NCI-H345 treated with DMSO at 0.1 percent for 48 hours (cell line): ENCODE data around the gene OR8D2.

ENCODE experiments used
- DNase-seq: peaks from one replicate; lab custom pipeline; 2025; ENCODE audit not compliant: unreplicated experiment; lab: John Stamatoyannopoulos, UW

The OR8D2 gene, protein sequence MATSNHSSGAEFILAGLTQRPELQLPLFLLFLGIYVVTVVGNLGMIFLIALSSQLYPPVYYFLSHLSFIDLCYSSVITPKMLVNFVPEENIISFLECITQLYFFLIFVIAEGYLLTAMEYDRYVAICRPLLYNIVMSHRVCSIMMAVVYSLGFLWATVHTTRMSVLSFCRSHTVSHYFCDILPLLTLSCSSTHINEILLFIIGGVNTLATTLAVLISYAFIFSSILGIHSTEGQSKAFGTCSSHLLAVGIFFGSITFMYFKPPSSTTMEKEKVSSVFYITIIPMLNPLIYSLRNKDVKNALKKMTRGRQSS

DNA sequence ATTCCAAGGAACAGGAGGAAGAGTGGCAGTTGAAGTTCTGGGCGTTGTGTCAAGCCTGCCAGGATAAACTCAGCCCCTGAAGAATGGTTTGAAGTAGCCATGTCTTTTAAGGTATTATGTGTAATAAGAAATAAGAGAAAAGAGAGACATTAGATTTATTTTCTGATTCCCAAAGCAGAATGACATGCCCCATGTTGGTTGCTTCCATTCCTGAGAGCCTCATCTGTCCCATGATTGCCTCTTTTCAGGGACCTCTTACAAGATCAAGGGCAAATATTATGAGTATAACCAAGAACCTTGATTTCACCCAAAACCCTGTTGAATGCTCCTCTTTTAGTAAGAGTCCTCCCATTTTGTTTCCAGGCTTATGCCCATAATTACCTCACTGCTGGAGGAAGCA is at the start of gene OR8D2:
Gene OR8D2 (minus strand): TSS at position 101 of the 400 bp plus-strand sequence. CDS start 0 bp downstream, at position 101.
- DNase-seq, result no peak

DNA sequence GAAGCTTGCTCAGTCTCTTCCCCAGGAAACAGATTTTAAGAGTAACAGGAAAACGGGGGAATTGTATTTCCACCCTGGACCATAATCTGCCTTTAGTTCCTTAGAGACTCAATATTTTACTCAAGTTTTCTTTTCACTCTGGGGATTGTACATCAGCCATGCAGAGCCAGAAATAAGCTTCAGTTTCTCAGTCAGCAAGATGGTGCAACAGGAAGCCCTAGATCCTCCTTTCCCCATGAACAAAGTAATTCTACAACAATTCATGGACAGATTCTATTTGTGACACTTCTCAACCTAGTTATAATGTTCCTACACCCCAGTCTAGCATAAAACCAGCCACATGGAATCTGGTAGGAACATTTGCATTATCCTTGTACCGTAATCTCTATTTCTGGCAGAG is 39.6 kb upstream of the OR8D2 start:
- DNase-seq, result no peak

DNA sequence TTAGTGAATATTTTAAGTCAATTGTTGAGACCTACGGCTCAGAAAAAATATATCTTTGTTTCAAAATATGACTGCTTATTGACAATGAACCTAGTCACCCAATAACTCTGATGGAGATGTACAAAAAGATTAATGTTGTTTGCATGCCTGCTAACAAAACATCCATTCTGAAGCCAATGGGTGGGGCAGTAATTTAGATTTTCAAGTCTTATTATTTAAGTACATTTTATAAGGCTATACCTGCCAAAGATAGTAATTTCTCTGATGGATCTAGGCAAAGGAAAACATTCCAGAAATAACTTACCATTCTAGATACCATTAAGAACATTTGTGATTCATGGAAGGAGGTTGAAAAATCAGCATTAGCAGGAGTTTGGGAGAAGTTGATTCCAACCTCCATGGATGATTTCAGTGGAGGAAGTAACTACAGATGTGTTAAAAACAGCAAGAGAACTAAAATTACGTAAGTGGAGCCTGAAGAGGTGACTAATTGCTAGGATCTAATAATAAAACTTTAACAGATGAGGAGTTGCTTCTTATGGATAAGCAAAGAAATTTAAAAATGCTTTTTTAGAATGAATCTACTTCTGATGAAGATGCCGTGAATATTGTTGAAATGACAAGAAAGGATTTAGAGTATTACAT is 26.4 kb upstream of the OR8D2 start:
- DNase-seq, result no peak

DNA sequence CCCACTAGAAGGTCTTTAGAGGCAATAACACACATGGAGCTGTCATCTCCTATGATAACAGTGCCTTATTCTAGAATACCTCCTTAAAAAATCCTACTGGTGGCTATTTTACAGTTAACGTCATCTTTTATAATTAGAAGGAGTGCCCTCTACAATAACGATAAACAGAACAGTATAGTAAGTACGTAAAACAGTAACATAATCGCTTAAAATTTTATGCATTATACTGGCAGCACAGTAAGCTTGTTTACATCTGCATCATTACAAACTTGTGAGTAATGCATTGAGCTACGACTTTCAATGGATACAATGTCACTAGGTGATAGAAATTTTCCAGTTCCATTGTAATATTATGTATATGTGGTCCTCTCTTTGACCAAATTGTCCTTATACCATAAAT is 24.3 kb upstream of the OR8D2 start:
- DNase-seq, result no peak

DNA sequence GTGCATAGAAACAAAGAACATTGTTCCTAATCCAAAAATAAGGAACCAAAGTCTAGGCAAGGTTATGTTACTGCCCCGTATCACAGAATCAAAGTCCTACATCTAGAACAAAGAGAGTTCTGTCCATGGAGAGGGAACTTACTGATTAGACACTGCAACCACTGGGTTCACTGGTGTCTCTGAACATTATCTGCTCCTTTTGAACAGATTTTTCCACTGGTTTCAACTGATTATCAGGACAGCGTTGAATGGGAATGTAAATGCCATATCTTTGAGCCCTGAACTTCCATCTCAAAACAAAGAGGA is 20.1 kb upstream of the OR8D2 start:
- no peak for DNase-seq

DNA sequence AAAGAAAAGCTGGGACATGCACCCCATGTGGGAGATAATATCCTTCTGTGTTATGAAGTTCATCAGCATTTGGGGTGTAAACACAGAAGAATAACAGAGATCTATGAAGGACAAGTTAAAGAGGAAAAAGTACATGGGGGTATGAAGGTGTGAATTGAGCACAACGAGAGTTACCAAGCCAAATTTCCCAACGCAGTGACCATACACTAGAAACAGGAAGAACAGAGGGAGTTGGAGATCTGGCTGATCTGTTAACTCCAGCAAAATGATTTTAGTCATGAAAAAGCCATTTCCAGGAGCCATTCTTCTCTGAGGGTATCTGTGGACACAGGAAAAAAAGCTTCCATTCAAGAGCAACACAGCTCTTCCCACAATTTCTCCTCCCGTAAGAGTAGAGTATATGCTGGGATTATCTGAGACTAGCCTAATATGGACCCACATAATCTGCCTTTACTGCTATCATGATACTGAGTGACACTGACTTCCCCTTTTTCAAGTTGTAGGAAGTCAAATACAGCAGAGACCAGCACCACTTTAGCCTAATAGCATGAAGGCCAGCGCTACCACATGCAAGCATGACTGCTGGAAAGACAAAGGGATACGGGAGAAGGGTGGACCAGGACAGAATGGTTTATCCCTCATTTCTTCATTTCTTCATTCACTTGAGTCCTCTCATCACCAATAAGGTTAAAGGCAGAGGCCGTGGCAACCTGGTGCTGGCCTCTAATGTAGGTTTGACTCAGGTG is 19.6 kb upstream of the OR8D2 start:
- DNase-seq, result no peak

DNA sequence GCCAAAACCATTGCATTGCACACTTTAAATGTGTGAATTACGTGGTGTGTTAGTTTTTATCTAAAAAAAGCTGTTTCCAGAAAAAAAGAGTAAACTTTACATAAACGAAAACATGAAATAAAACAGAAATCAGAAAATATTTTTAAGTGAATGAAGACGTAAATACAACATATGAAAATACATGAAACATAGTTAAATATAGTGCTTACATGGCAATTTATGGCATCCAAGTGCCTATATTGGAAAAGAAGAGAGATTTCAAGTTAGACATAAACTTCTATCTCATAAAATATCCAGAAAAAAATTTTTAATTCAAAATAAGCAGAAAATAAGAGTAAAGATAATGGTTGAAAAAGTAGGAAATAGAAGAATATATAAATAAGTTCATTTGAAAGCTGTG is 11.9 kb upstream of the OR8D2 start:
- no peak for DNase-seq

DNA sequence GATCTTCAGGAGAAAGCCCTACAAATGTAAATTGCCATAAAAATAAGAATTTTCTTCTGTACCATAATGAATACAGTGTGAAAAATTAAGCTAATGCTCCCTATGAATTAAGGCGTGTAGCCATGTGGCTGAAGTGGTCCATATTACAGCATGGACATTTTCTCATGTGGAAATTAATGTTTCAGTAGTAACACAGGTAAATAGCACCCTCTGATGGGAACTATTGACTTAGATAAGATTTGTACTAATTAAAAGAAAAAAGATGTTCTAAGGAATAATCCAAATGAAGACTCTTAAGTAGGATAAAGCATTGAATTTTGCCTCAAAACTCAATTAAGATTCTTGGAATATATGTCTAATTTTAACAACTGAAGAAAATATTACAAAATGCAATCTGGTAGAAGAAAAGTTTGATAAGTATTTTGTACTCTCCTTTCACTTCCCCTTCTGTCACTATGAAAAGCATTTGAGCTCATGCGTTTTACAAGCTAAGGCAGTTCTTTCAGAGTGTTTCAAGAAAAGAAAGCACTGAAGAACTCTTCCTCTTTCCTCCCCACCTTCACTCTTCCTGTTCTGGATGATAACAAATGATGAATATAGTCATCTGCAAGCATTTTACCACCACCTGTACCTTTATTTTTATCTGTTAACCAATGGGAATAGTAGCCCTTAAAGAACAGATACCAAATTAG is 9.9 kb upstream of the OR8D2 start:
- DNase-seq, result no peak

DNA sequence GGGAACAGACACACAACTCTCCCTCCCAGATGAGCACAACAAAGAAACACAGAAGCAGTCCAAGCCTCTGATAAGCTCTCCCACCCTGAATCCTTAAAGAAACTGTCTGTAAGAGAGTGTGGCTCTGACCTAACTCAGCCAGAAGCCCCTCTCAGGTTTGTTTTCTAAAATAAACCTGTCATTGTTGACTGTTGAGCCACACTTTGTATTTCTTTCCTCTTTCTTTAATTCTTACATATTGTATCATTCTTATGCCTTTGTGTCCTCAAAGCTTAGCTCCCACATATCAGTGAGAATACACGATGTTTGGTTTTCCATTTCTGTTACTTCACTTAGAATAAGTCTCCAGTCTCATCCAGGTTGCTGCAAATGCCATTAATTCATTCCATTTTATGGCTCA is 7.8 kb upstream of the OR8D2 start:
- no peak for DNase-seq

DNA sequence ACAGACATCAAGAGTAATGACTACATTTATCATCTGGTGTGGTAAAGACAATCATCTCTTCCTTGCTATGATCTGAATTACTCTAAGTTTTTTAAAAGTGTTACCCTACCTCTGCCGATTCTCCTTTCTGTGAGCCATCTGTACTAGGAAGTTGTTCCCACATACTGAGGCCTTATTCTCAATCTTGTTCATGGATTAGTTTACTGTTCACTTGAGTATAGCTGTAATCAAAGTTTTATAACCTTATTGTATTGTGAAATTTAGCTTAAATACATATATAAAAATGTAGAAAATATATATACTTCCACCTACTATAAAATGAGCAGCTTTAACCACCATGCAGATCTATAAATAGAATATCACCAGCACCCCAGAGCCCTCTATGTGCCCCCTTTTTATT is 2.4 kb upstream of the OR8D2 start:
- DNase-seq, result no peak

DNA sequence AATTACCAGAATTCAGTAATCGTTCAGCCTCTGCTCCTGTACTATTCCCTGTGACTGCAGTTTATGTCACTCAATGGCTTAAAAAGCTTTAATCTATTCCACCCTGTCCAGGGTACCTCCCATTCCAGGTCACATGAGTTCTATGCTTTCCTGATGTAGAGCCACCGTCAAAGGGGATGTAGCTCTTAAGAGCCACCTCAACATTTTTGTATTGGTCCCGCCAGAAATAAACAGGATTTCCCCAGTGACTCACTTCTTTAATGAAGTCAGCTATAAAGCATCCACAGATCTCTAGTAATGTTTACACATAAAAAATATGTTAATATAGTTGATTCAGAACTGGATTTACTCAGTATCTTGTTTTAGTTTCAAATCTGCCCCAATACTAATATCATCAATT is 4.9 kb downstream of the OR8D2 start:
- DNase-seq, result no peak

DNA sequence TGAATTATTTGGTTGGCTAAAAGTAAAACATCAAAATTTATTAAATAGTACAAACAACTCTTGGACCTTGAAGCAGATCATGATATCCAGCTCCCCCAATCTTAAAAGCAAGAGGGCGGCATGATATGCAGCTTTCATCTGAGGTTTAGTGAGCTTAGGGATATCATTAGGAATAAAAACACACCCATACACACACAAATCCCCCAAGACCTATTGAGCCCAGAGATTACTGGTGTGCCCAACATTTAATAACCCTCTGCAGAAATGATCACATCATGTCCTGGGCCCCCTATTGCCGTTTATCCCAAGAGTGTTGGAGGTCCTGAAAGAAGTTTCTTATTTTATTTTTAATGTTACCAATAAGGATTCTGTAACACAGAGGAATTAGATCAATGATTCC is 6.1 kb downstream of the OR8D2 start, which contains the start of gene OR8D1:
Gene OR8D1 (minus strand): TSS at position 101 of the 400 bp plus-strand sequence. CDS start 3,183 bp downstream, outside the sequence.
- no peak for DNase-seq

DNA sequence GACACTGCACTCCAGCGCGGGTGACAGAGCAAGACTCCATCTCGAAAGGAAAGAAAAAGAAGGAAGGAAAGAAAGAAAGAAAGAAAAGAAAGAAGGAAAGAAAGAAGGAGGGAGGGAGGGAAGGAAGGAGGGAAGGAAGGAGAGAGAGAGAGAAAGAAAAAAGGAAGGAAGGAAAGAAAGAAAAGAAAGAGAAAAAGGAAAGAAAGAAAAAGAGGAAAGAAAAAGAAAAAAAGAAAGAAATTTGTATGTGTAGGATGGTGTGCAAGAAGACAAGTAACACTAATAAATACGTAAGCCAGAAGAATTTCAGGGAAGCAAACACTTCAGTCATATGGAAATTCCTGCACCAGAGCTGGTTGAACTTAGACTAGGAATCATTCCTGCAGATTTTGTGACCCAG is 6.9 kb downstream of the OR8D2 start:
- DNase-seq, result no peak

DNA sequence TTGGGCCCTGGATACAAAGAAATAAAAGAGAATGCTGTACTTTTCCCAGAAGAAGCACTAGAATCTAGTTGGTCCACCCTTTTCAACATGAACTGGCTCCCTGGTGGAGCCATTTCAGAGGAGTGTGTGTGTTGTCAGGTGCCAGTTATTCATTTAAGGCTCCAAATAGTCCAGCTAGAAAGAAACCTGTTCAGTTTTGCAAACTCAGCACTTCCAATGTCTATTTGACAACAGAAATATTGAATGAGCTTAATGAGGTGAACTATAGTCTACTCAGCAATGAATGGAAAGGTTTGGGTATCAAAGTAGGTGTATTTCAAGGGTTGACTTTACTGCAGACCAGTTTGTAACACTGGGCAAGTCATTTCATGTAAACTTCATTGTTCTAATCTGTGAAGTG is 8.3 kb downstream of the OR8D2 start:
- DNase-seq, result no peak

DNA sequence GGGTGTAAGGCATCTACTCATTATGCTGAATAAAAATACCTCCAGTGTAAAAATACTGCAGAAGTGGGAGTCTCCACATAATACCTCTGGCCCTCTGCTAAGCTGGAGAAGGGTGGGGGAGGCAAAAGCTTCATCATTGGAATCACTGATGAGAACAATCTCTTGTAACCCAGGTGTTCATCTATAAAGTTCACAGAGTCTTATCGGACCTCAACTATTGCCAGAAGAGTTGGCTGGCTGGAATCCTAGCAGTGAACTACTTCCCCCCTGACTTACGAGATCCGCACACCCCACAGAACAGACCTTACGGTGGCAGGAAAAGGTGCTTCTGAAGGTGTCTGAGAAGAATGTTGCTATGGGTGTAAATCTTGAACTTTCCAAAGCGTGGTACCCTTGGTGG is 8.7 kb downstream of the OR8D2 start:
- no peak for DNase-seq

DNA sequence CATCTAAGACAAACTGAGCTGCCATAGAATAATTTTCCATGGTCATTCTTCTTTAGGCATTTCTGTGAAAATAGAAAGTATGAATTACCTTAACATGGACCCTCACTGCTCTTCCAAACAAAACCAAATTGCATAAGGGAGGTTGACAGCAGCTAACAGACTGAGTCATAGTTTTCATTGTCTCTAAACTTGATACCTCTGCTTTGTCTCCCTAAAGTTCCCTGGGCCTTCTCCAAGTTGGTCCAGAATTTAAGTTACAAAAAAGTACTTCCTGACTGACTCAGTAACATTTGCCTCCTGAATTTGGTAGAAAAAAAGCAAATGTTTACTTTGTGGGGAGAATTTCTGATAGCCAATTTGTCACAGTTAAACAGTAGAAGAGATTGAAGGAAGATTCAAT is 9.3 kb downstream of the OR8D2 start:
- no peak for DNase-seq

DNA sequence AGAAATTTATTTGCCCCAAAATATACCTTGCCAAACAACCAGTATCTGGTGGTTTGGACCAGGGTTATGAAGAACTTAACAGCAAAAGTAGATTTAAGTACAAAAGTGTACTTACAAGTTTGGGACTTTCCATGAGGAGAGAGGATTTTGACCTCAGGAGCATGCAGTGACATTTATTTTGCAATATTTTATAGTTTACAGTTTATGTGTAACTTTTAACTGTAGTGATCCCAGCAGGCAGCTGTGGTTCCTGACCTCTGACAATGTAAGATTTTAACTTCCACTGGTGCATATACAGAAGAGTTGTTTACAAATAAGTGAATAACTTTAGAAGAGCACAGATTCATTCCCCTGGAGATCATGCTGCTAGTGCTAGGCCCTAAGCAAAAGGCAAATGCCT is 12.9 kb downstream of the OR8D2 start:
- no peak for DNase-seq

DNA sequence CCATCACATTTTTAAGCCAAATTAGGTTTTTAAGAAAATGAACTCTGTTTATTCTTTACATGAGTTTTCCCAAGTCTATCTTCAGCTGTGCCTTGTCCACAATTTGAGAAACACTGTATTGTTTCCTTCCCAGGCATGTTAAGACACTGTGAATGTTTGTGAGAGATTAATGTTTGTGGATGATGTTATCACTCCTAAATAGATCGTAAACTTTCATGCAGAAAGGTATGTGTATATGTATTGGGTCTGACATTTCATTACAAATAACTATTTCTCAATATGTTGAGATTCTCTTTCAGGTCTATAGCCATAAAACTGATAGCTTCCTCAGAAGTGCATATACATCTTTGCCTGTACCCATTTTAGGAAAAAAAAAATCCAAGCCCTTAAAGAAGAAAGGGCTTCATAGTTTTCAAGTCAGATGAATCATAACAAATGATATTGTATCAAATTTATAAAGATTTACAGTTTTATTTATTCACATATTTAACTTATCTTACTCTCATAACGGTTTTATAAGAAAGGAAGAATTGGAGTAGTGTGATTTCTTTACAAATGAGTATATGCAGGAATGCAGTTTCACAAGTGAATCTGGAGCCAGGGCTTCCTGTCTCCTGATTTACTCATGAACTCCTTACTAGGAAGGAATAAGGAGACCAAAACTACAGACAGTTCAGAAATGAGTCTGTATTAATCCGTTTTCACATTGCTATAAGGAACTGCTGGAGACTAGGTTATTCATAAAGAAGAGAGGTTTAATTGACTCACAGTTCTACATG is 17.5 kb downstream of the OR8D2 start:
- DNase-seq, result no peak

DNA sequence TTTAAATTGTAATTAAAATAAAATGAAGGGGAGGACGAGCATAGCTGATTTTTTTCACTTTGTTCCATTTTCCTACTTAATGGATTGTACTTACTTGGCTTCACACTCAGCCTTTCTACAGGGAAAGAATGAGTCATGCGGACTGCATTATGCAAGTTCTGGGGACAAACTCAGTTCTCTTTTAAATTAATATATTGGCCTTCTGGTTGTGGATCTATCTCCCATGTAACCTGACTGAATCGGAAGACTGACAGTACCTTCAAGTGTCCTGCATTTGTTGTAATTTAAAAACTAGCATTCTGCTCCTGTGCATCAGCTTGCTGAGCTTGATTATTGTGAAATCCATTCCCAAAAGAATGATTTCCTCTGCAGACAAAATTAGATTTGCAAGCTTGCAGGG is 18.4 kb downstream of the OR8D2 start:
- DNase-seq, result no peak

DNA sequence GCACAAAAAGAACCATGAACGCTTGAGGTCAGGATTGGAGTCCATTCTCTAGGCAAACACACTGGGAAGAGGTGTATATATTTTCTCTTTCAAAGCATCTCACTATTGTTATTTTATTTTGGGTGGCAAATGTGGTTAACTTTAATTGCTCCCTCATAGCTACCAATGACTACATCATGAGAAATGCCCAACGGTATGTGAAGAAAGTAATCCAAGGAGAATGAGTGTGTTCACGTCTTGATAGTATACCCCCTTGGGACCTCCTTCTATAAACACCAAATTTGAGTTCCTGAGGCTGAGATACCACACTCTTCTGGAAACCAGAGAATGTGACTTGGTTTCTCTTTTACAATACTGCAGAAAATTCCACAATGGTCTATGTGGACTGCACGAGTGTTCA is 22.1 kb downstream of the OR8D2 start:
- no peak for DNase-seq

DNA sequence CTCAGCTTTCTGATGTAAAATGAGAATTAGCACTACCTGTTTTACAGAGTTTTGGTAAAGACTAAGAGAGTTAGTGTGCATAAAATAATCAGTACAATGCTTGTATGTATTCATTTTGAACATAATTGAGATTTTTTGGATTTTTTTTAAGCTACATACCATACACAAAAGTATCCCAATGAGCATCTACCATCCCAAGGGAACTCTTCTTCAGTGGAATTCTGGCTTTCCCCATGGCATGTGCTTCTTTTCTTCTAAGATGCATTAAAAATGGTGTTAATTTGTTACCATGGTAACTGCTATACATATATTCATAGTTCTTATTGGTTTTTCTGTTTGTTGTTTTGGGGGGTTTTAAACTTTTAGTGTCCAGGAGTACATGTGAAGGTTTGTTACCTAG is 24.0 kb downstream of the OR8D2 start:
- no peak for DNase-seq
